Right lobe of liver (tissue), 6 donors: ENCODE data around the gene ATF7. TPM values are rescaled to one million over a fixed set of nuclear protein-coding genes. Genes with fewer than 3 reads are reported as not detected.
"Not testable (repeated sequence)": the region's sequence is repeated elsewhere in the genome, so short reads cannot be mapped to it uniquely, and the experiment has no call there.

Source experiments
- ATAC-seq, 4 donors: fragments of 200-7000 bp; cut with Tn5 transposase; one replicate each; pipeline ENCODE4 v1.9.1; 2020; ENCODE audit warnings: mild to moderate bottlenecking in 4 of 4, moderate library complexity in 4 of 4
- DNase-seq, 3 donors: peaks; one replicate each; pipeline ENCODE4 v3.0.0-alpha.2; 2020
- H3K27ac ChIP-seq, 3 donors: fragments of 200-600 bp; one replicate each; pipeline ENCODE4 v1.8.0; 2022
- H3K27me3 ChIP-seq, 2 donors: fragments of 200-600 bp; one replicate each; pipeline ENCODE4 v1.8.0; 2022
- H3K36me3 ChIP-seq, 4 donors: fragments of 200-600 bp; sonication (generic) in 1 of 4; one replicate each; pipeline versions ENCODE4 v1.5.1 to v1.8.0; 2017 to 2022; ENCODE audit warnings: control low read depth in 1 of 4
- H3K4me1 ChIP-seq, 4 donors: fragments of 200-600 bp; sonication (generic) in 1 of 4; one replicate each; pipeline versions ENCODE4 v1.5.1 to v1.8.0; 2017 to 2022; ENCODE audit warnings: control low read depth in 1 of 4
- H3K4me3 ChIP-seq, 3 donors: fragments of 200-600 bp; one replicate each; pipeline ENCODE4 v1.8.0; 2022
- H3K9me3 ChIP-seq, 4 donors: fragments of 200-600 bp; sonication (generic) in 1 of 4; one replicate each; pipeline versions ENCODE4 v1.5.1 to v1.8.0; 2017 to 2022; ENCODE audit warnings: control low read depth in 1 of 4
- POLR2A ChIP-seq: fragments of 450-650 bp; IDR thresholded peaks from one replicate; pipeline ENCODE4 v1.6.1; 2017; ENCODE audit warnings: antibody characterized with exemption, mild to moderate bottlenecking
- WGBS: methylation state at CpG from one replicate; pipeline ENCODE4 v1.1.6; 2018; ENCODE audit warnings: low coverage, low lambda C conversion rate; ENCODE audit not compliant: insufficient coverage; ENCODE audit errors: missing lambda C conversion rate; 5-methylcytosine and 5-hydroxymethylcytosine counted together
- intact Hi-C, 2 donors: fragments of 100-400 bp; cut with DNase I; formaldehyde crosslinking; loops; one replicate each; pipeline versions ENCODE4 v1.11.2 to v1.14.1; 2022
- total RNA-seq, 6 experiments: library from RNA; depleted of rRNA in 2 of 6; stranded (reverse); fragments of >200 nt in 2 of 6; fragmentation: NEBNext Ultra II Directional in 3 of 6; extraction: Animal tissue kit (Norgen Biotek cat#: 25700) in 3 of 6; gene quantifications; one replicate each; pipeline versions ENCODE4 v1.1.0 to v1.2.4, GENCODE V29; 2016 to 2023
- TF ChIP-seq, protein P1 (sequence below), 4 donors: fragments of 200-600 bp in 3 of 4; fragments of 450-650 bp in 1 of 4; IDR thresholded peaks; one replicate each; pipeline versions ENCODE4 v1.5.1 to v1.8.0; 2016 to 2022; ENCODE audit warnings: antibody characterized with exemption in 4 of 4, mild to moderate bottlenecking in 2 of 4
- donor health status: DM: no; HTN: yes; CAD: no.
- donor health status: DM: no; HTN: no; CAD: no.
- donor health status: DM: no; HTN: no; CAD: no.
- donor health status: DM: no; HTN: yes; CAD: no.
- donor health status: DM: no; HTN: yes; CAD: no.

ATF7 gene
- total RNA-seq, 6 experiments from 2014 or later: 7.9 to 18.7 (median 12.3) TPM

DNA sequence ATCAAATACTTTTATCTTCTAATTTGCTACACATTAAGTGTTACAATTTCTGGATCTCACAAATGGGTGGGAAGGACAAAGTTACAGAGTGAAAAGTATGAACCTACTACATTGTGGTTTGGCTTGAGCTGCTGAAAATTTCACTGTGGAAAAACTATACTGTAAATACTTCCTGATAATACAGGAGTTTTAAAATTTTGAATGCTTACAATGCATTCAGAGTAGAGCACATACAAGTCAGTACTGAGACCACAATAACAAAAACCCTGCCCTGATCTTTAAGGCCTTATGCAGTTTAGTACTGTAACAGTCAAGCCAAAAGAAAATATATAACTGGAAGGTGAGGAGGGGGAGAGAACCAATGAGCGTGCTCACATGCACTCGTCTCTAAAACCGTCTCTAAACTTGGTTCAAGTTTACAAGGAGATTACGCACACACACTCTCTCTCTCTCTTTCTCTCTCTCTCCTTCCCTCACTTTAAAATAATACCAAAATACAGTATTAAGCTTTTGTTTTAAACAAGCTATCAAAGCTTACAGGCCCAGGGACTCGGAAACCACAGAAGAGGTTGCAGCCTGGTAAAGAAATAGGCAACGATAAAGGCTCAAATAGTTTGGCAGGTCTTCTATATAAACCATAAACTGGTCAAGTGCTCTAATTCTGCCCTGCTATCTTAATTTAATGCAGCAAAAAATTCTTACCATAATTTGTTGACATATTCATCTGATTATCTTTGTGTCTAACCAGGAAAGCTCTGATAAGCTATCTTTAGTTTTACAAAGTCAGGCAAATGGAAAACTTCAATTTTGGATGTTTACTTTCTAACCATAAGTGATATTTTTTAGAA, 58.0 kb downstream of the ATF7 start:
- peaks cover 0 to 5% (median 0%) of the 10 kb centered on the region in 4 donors for H3K36me3 ChIP-seq
- TF ChIP-seq, protein P1, sequence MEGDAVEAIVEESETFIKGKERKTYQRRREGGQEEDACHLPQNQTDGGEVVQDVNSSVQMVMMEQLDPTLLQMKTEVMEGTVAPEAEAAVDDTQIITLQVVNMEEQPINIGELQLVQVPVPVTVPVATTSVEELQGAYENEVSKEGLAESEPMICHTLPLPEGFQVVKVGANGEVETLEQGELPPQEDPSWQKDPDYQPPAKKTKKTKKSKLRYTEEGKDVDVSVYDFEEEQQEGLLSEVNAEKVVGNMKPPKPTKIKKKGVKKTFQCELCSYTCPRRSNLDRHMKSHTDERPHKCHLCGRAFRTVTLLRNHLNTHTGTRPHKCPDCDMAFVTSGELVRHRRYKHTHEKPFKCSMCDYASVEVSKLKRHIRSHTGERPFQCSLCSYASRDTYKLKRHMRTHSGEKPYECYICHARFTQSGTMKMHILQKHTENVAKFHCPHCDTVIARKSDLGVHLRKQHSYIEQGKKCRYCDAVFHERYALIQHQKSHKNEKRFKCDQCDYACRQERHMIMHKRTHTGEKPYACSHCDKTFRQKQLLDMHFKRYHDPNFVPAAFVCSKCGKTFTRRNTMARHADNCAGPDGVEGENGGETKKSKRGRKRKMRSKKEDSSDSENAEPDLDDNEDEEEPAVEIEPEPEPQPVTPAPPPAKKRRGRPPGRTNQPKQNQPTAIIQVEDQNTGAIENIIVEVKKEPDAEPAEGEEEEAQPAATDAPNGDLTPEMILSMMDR (IDR thresholded peaks at IDR 0.05): no peak
- TF ChIP-seq POLR2A: no peak
- ATAC-seq (no peak), DNase-seq (no peak)
- no peaks in the 10 kb centered on the region for H3K9me3 ChIP-seq
- H3K27ac ChIP-seq: no peak overlapping the region
- no peak overlapping the region for H3K4me3 ChIP-seq
- WGBS: 75% methylated on average over 6 of the region's 6 CpGs
- no peaks in the 10 kb centered on the region for H3K27me3 ChIP-seq
- intact Hi-C loops: no loop called here
- H3K4me1 ChIP-seq: peaks cover 0 to 7% (median 3%) of the 10 kb centered on the region in 4 donors

DNA sequence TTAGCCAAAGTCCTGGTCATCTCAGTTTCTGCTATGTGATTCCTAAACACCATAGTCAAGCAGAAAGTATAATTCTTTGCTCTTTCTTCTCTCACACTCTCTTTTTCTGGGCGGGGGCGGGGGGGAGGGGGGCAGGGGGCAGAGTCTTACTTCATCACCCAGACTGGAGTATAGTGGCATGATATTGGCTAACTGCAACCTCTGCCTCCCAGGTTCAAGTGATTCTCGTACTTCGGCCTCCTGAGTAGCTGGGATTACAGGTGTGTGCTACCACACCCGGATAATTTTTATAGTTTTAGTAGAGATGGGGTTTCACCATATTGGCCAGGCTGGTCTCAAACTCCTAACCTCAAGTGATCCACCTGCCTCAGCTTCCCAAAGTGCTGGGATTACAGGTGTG, 60.8 kb downstream of the ATF7 start:
- H3K27ac ChIP-seq, H3K4me3 ChIP-seq, H3K9me3 ChIP-seq, H3K27me3 ChIP-seq, H3K36me3 ChIP-seq, DNase-seq, H3K4me1 ChIP-seq, ATAC-seq, intact Hi-C loops: not testable (repeated sequence)
- WGBS: 60% methylated on average over 1 of the region's 5 CpGs

DNA sequence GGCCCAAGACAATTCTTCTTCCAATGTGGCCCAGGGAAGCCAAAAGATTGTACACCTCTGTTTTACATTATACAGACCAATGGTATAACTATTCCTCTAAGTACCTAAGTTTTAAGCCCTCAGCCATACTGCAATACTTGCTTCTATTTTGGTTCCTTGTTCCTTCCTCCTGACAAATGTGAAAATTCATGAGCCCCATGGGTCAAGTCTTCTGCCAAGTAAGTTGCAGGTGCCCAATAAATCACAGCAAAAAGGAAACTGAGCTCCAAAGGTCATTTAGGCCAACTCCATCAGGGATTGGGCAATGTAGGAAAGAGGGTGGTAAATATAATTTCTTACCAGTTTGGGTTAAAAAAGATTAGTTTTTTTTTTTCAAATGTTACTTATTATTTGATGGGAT, 61.2 kb downstream of the ATF7 start:
- no peak for DNase-seq
- Histone ChIP-seq H3K27ac (no peak overlapping the region), H3K27me3 (no peaks in the 10 kb centered on the region), H3K4me1 (peaks cover 0 to 7% (median 3%) of the 10 kb centered on the region in 4 donors), H3K9me3 (no peaks in the 10 kb centered on the region), H3K4me3 (no peak overlapping the region), H3K36me3 (peaks cover 0 to 1% (median 0%) of the 10 kb centered on the region in 4 donors)
- no peak for ATAC-seq
- TF ChIP-seq, protein P1 (IDR thresholded peaks at IDR 0.05): no peak
- no peak for TF ChIP-seq POLR2A
- intact Hi-C loops: no loop called here

DNA sequence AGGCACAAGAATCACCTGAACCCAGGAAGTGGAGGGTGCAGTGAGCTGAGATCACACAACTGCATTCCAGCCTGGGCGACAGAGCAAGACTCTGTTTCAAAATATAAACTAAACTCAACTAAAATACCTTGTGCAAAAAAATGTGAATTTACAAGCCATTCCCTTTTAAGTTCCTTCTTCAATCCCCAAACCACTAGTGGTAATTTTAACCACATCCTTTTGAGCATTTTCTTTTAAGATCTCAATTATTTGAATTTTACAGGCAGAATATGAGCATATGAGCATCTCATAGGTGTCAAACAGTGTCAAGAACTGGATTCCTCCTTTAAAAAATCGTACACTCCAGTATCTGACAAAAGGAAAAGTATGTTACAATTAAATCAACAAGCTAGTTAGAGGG, 61.9 kb downstream of the ATF7 start:
- intact Hi-C loops: no loop called here
- Histone ChIP-seq H3K4me3 (no peak overlapping the region), H3K9me3 (no peaks in the 10 kb centered on the region), H3K27ac (no peak overlapping the region), H3K36me3 (no peaks in the 10 kb centered on the region), H3K27me3 (no peaks in the 10 kb centered on the region), H3K4me1 (peaks cover 0 to 7% (median 3%) of the 10 kb centered on the region in 4 donors)
- DNase-seq: no peak
- 69% methylated on average over 2 of the region's 2 CpGs for WGBS
- no peak for ATAC-seq
- TF ChIP-seq, protein P1 (IDR thresholded peaks at IDR 0.05): no peak
- no peak for TF ChIP-seq POLR2A

DNA sequence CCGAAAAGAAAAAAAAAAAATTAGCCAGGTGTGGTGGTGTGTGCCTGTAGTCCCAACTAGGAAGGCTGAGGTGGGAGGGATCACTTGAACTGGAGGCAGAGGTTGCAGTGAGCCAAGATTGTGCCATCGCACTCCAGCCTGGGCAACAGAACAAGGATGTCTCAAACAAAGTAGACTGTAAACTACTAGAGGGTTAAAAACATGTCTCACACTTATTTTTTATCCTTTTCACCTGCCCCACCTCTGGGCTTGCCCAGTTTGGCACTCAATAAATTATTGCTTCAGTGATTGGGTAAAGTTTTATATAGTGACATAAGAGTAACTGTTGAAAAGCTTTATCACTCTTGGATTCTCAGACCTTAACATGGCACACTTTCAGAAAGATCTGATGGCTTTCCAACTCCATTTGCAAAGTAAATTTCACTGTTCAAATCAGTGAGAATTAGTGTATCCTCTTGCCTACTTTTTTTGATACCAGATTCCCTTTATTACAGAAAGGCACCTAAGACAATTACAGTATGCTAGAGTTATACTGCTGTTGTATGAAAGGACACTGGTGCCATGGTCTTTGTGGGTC, 62.6 kb downstream of the ATF7 start:
- TF ChIP-seq POLR2A: no peak
- TF ChIP-seq, protein P1 (IDR thresholded peaks at IDR 0.05): no peak
- Histone ChIP-seq H3K4me3 (no peak overlapping the region), H3K27ac (no peak overlapping the region), H3K36me3 (no peaks in the 10 kb centered on the region), H3K27me3 (no peaks in the 10 kb centered on the region), H3K4me1 (peaks cover 0 to 7% (median 3%) of the 10 kb centered on the region in 4 donors), H3K9me3 (no peaks in the 10 kb centered on the region)
- 100% methylated on average over 1 of the region's 2 CpGs for WGBS
- ATAC-seq (peak in 1 of 4 donors; percentile 22), DNase-seq (no peak)
- intact Hi-C loops: no loop called here
